T-cell (primary cell): ENCODE measurements around the gene B4GALT1. TPM values are rescaled to one million over a fixed set of nuclear protein-coding genes. Genes with fewer than 3 reads are reported as not detected.

ENCODE experiments used
- ATAC-seq, 4 experiments: fragments of 200-7000 bp in 3 of 4; fragments of 150-1000 bp in 1 of 4; cut with Tn5 transposase; replicated peaks in 1 of 4; 1 replicate in 3 of 4; 2 replicates in 1 of 4; pipeline ENCODE4 v1.10.0; 2021; ENCODE audit warnings: moderate library complexity in 3 of 4, mild to moderate bottlenecking in 2 of 4, moderate number of reproducible peaks in 1 of 4
- CTCF ChIA-PET, 2 donors: fragments of 300-600 bp; sonication (Branson Sonifier 250); formaldehyde crosslinking; loops; one replicate each; lab custom pipeline; 2022; ENCODE audit warnings: antibody characterized with exemption in 2 of 2; lab: Charles Lee
- POLR2A ChIA-PET, 2 donors: fragments of 300-600 bp; sonication (Branson Sonifier 250); formaldehyde crosslinking; loops; one replicate each; lab custom pipeline; 2022; ENCODE audit warnings: antibody characterized with exemption in 2 of 2; lab: Charles Lee
- DNase-seq, 35 experiments: peaks; one replicate each; pipeline versions ENCODE4 v3.0.0 to v3.0.0-alpha.2; 2013 to 2023
- H3K27ac ChIP-seq: one replicate; pipeline ENCODE4 v1.5.1; 2013; ENCODE audit warnings: low read length
- H3K27me3 ChIP-seq, 2 experiments: replicated peaks in 1 of 2; 1 replicate in 1 of 2; 2 replicates in 1 of 2; pipeline versions ENCODE4 v1.6.1 to v1.7.0; 2013; ENCODE audit warnings: low read length in 1 of 2, mixed read lengths in 1 of 2; ENCODE audit not compliant: control insufficient read depth in 2 of 2, insufficient read depth in 2 of 2; ENCODE audit errors: extremely low read depth in 1 of 2
- H3K36me3 ChIP-seq, 2 donors: 1 replicate in 1 of 2; 2 replicates in 1 of 2; pipeline versions ENCODE4 v1.6.1 to v1.7.0; 2013; ENCODE audit warnings: low read length in 1 of 2; ENCODE audit not compliant: control insufficient read depth in 2 of 2, insufficient read depth in 1 of 2; ENCODE audit errors: extremely low read depth in 1 of 2
- H3K4me1 ChIP-seq, 2 experiments: 1 replicate in 1 of 2; 2 replicates in 1 of 2; pipeline versions ENCODE4 v1.6.1 to v1.7.0; 2013; ENCODE audit warnings: low read length in 2 of 2, mixed read lengths in 1 of 2; ENCODE audit not compliant: insufficient read depth in 2 of 2, control insufficient read depth in 1 of 2; ENCODE audit errors: extremely low read depth in 1 of 2
- H3K4me3 ChIP-seq, 2 donors: 1 replicate in 1 of 2; 2 replicates in 1 of 2; pipeline versions ENCODE4 v1.5.1 to v1.7.0; 2013; ENCODE audit warnings: mild to moderate bottlenecking in 2 of 2, low read length in 1 of 2, moderate library complexity in 1 of 2; ENCODE audit not compliant: control insufficient read depth in 1 of 2; ENCODE audit errors: extremely low read depth in 1 of 2
- H3K9me3 ChIP-seq: 2 replicates; pipeline ENCODE4 v1.7.0; 2013
- H3K27ac Mint-ChIP-seq, 2 donors: one replicate each; pipeline ENCODE4 v1.8.0; 2020 to 2021; ENCODE audit warnings: mild to moderate bottlenecking in 2 of 2, mixed read lengths in 2 of 2
- H3K27me3 Mint-ChIP-seq, 2 donors: one replicate each; pipeline ENCODE4 v1.8.0; 2021 to 2022; ENCODE audit warnings: mixed read lengths in 2 of 2
- H3K36me3 Mint-ChIP-seq: one replicate; pipeline ENCODE4 v1.8.0; 2021; ENCODE audit warnings: mixed read lengths
- H3K4me1 Mint-ChIP-seq, 3 donors: one replicate each; pipeline ENCODE4 v1.8.0; 2020 to 2022; ENCODE audit warnings: mixed read lengths in 3 of 3, mild to moderate bottlenecking in 1 of 3
- H3K4me3 Mint-ChIP-seq, 3 donors: one replicate each; pipeline ENCODE4 v1.8.0; 2020 to 2022; ENCODE audit warnings: mild to moderate bottlenecking in 3 of 3, mixed read lengths in 3 of 3, moderate library complexity in 3 of 3
- H3K9me3 Mint-ChIP-seq, 3 donors: one replicate each; pipeline ENCODE4 v1.8.0; 2020 to 2022; ENCODE audit warnings: mixed read lengths in 3 of 3
- WGBS: methylation state at CpG from one replicate; pipeline ENCODE4 v1.1.5; 2013; ENCODE audit warnings: missing lambda C conversion rate; ENCODE audit not compliant: insufficient coverage; 5-methylcytosine and 5-hydroxymethylcytosine counted together
- total RNA-seq, 35 experiments: library from RNA in 6 of 35; stranded (reverse) in 6 of 35; fragments of 120-200 nt in 1 of 35; gene quantifications; one replicate each; pipeline versions ENCODE4 v1.2.1 to v1.2.4 and lab custom pipeline; 2013 to 2026

Gene B4GALT1
- total RNA-seq, 5 donors from 2014 or later (not counting 1 experiment from before 2014, with no cell fraction given) = 33.2 to 85.3 (median 44.1) TPM

DNA sequence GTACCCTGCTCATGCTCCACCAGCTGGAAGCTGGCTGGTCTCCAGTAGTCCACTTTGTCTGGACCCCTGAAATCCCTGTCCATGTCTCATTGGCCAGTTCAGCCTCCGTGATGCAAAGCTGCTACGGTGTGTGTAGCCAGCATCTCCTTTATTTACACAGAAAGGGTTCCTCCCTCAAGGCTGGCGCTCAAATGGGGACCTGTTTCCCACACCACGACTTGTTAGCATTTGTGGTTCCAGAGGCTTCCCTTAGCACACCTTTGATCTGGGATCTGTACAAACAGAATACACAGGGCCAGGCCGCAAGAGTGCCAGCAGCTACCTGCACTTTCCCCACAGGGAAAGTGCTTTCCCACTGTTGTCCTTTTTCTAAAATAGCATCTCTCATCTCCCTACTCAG, 85.0 kb downstream of the B4GALT1 start:
- Mint-ChIP-seq H3K4me3 (peak overlapping the region in 1 of 3 donors; percentile 0), H3K27ac (peak overlapping the region; percentile 72 to 80), H3K9me3 (no peaks in the 10 kb centered on the region), H3K36me3 (no peaks in the 10 kb centered on the region), H3K27me3 (no peaks in the 10 kb centered on the region), H3K4me1 (peaks cover 11 to 37% (median 24%) of the 10 kb centered on the region in 3 donors)
- peaks cover 27 to 32% of the 10 kb centered on the region in 2 experiments for H3K4me1 ChIP-seq
- H3K27ac ChIP-seq = no peak overlapping the region
- DNase-seq = peak in 8 of 35 experiments; percentile 2 to 44 (median 18)
- no peaks in the 10 kb centered on the region for H3K36me3 ChIP-seq
- no peaks in the 10 kb centered on the region for H3K9me3 ChIP-seq
- WGBS = 34% methylated on average over 4 of the region's 5 CpGs
- POLR2A ChIA-PET = no interaction called here
- H3K4me3 ChIP-seq = peak overlapping the region in 1 of 2 donors; percentile 23
- ATAC-seq = peak in 3 of 4 experiments; percentile 37 to 45 (median 40)
- no peaks in the 10 kb centered on the region for H3K27me3 ChIP-seq
- CTCF ChIA-PET = interaction anchor here (0.5 to 0.8 kb wide), 3 partner anchors 144 to 145 kb away, joined by 3 to 6 read pairs (median 4); no protein-coding TSS in a partner anchor

DNA sequence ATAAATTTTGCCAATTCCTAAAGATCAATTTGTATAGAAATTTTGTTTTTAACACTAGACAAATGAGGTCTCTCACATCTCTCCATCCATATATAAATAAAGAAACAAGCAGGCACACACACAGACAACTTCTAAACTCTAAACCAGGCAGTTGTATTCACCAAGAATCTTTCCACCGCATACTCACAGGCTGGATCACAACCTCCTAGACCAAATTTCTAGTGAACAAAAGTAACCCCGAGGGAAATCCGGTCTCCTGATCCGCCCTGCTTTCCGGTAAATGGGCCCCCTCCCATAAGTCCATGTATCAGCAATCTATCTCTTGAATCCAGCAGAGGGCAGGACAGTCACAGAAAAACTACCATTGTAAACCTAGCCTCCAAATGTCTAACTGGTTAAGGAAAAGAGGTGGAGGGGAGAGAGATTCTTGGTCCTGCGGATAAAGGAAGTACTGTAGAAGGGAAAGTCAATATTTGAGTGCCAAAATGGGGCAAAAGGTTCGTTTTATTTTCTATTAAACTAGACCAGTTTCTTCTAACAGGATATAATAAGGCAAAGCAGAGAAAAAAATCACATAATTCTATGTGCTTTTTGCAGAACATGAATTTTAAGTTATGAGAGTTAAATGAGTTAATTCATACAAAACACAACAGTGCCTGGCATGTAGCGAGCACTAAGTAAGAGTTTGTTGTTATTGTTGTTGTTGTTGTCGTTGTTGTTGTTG, 85.8 kb downstream of the B4GALT1 start:
- Histone ChIP-seq H3K36me3 (no peaks in the 10 kb centered on the region), H3K4me1 (peaks cover 27 to 36% of the 10 kb centered on the region in 2 experiments), H3K4me3 (peak overlapping the region in 1 of 2 donors; percentile 6), H3K9me3 (no peaks in the 10 kb centered on the region), H3K27ac (peak overlapping the region; percentile 40), H3K27me3 (no peaks in the 10 kb centered on the region)
- Mint-ChIP-seq H3K27ac (no peak overlapping the region), H3K4me1 (peaks cover 18 to 46% (median 30%) of the 10 kb centered on the region in 3 donors), H3K4me3 (no peak overlapping the region), H3K27me3 (no peaks in the 10 kb centered on the region), H3K36me3 (no peaks in the 10 kb centered on the region), H3K9me3 (no peaks in the 10 kb centered on the region)
- ChIA-PET POLR2A (no interaction called here), CTCF (interaction anchor here (0.8 to 2.0 kb wide), 3 partner anchors 87 to 145 kb away, joined by 4 to 11 read pairs (median 8); partner anchors contain the start of gene B4GALT1 (in 1 of the 2))
- peak; percentile 53 to 59 (median 54) for ATAC-seq
- peak in 34 of 35 experiments; percentile 32 to 87 (median 64) for DNase-seq
- WGBS = 0% methylated on average over 3 of the region's 9 CpGs

GRCh38 chr9:33080534-33080933, 86.6 kb downstream of the B4GALT1 start:
- H3K27me3 Mint-ChIP-seq = no peaks in the 10 kb centered on the region
- no CpG with 5 or more reads among the region's 6 CpGs for WGBS
- H3K4me3 Mint-ChIP-seq = no peak overlapping the region
- Histone ChIP-seq H3K27ac (peak overlapping the region; percentile 40), H3K27me3 (no peaks in the 10 kb centered on the region), H3K4me3 (no peak overlapping the region), H3K9me3 (no peaks in the 10 kb centered on the region), H3K36me3 (no peaks in the 10 kb centered on the region), H3K4me1 (peaks cover 34 to 43% of the 10 kb centered on the region in 2 experiments)
- peaks cover 23 to 51% (median 31%) of the 10 kb centered on the region in 3 donors for H3K4me1 Mint-ChIP-seq
- DNase-seq (peak in 1 of 35 experiments; percentile 16), ATAC-seq (no peak)
- H3K27ac Mint-ChIP-seq = no peak overlapping the region
- no peaks in the 10 kb centered on the region for H3K9me3 Mint-ChIP-seq
- H3K36me3 Mint-ChIP-seq = no peaks in the 10 kb centered on the region
- POLR2A ChIA-PET = no interaction called here
- CTCF ChIA-PET = interaction anchor here (0.8 to 2.0 kb wide), 3 partner anchors 88 to 146 kb away, joined by 4 to 11 read pairs (median 8); partner anchors contain the start of gene B4GALT1 (in 1 of the 2)

DNA sequence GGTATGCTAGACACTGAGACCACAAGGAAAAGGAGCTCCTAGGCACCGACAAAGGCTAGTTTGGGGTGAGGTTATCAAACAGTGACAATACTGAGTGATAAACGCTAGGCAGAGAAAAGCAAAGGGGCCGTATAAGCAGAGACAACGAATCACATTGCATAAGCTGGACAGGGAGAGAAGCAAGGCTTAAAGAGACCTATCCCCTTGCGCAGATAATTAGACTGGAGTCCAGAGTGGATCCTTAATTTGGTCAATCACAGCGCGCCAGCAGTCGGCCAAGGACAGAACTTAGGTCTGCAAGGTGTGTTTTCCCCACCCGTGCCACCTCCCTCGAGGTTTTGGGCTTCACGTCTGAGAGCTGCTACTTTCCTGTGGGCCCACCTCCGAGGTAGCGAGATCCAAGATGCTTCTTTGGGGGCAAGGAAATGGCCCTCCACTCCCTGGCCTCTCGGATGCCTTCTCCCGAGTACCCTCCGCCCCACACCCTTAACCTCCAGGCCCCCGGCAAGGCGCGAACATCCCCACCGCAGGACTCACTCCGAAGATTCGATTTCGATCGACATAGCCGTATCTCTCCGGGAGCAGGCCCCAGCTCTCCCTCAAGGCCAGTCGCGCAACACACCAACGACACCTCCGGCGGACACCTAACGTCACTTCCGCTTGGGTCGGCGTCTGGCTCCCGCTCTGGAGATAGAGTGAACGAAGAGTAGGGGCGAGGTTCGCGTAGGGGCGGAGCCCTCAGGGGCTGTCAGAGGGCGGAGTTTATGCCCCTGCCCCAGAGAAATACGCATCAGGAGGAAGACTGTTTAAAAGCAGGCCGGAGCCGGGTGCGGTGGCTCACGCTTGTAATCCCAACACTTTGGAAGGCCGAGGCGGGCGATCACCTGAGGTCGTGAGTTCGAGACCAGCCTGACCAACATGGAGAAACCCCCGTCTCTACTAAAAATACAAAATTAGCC, 90.8 kb downstream of the B4GALT1 start, which contains the start of gene SMU1:
SMU1 (minus strand) TSS at position 629 of the 959 bp plus-strand sequence; CDS start at position 563, 66 bp downstream.
- ATAC-seq (peak; percentile 94 to 99 (median 98)), DNase-seq (peak; percentile 83 to 98 (median 96))
- Mint-ChIP-seq H3K27me3 (no peaks in the 10 kb centered on the region), H3K27ac (peak within 1 kb of the TSS; percentile 97 to 100), H3K36me3 (peaks cover 17% of the 10 kb centered on the region), H3K9me3 (no peaks in the 10 kb centered on the region), H3K4me3 (peak within 1 kb of the TSS; percentile 91 to 99 (median 97)), H3K4me1 (peaks cover 49 to 54% (median 51%) of the 10 kb centered on the region in 3 donors)
- WGBS = under 1% methylated on average over 50 of the region's 53 CpGs
- POLR2A ChIA-PET = interaction anchor here (0.6 to 2.0 kb wide), 12 partner anchors 9 to 213 kb away, joined by 3 to 11 read pairs (median 4); partner anchors contain the start of gene DNAJA1 (in 2 of the 2)
- CTCF ChIA-PET = interaction anchor here (0.5 to 1.5 kb wide), 7 partner anchors 12 to 227 kb away, joined by 3 to 8 read pairs (median 4); partner anchors contain the start of gene NFX1 (in 1 of the 2)
- Histone ChIP-seq H3K9me3 (no peaks in the 10 kb centered on the region), H3K4me3 (peak within 1 kb of the TSS; percentile 76 to 86), H3K27ac (peak within 1 kb of the TSS; percentile 86), H3K36me3 (peaks cover 8 to 24% of the 10 kb centered on the region in 2 donors), H3K4me1 (peaks cover 19 to 23% of the 10 kb centered on the region in 2 experiments), H3K27me3 (no peaks in the 10 kb centered on the region)

DNA sequence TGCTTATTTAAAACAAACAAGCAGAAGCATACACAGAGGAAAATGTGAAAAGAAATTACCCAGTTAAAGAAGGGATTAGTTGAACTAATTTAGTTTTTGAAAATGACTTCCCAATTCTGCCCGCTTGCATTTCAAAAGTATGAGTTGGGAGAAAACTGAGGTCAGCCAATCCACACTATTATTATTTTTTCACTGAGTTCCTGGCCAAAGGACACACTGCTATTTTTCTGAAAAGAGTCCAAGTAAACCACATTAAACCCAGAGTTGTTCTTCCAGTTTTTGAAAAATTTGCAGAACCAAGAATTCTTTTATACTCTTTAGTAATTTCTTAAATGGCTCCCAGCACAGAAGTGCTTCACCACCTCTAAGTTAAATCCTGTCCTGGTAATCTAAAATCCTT, 98.1 kb downstream of the B4GALT1 start:
- Mint-ChIP-seq H3K27me3 (no peaks in the 10 kb centered on the region), H3K36me3 (peaks cover 55% of the 10 kb centered on the region), H3K4me3 (no peak overlapping the region), H3K27ac (no peak overlapping the region), H3K9me3 (no peaks in the 10 kb centered on the region), H3K4me1 (peaks cover 35 to 37% (median 35%) of the 10 kb centered on the region in 3 donors)
- CTCF ChIA-PET = no interaction called here
- Histone ChIP-seq H3K4me3 (no peak overlapping the region), H3K36me3 (peaks cover 20 to 79% of the 10 kb centered on the region in 2 donors), H3K27me3 (no peaks in the 10 kb centered on the region), H3K4me1 (no peaks in the 10 kb centered on the region), H3K9me3 (no peaks in the 10 kb centered on the region), H3K27ac (no peak overlapping the region)
- no CpG with 5 or more reads among the region's 1 CpG for WGBS
- ATAC-seq = no peak
- POLR2A ChIA-PET = no interaction called here
- no peak for DNase-seq
